ENCODE measurements around the gene METTL16.

- TF ChIP-seq CTCF (IDR thresholded peaks at IDR 0.05) (no peak), POLR2AphosphoS5 (IDR thresholded peaks at IDR 0.05) (peak; percentile 67 to 78 (median 69))
Observed at GRCh38 chr17:2401426-2402221, 110.1 kb downstream of the METTL16 start.
